Esophagus squamous epithelium (tissue), 4 donors: ENCODE data around the gene CH25H.

Experiments used
- POLR2A ChIP-seq, 4 donors: fragments of 450-650 bp; IDR thresholded peaks; one replicate each; pipeline ENCODE4 v1.6.1; 2017; ENCODE audit warnings: antibody characterized with exemption in 4 of 4, mild to moderate bottlenecking in 4 of 4, moderate library complexity in 3 of 4
- TF ChIP-seq, protein P1 (sequence below), 6 experiments: fragments of 450-650 bp in 4 of 6; fragments of 200-600 bp in 2 of 6; sonication (generic) in 2 of 6; IDR thresholded peaks; one replicate each; pipeline ENCODE4 v1.5.1; 2016 to 2019; ENCODE audit warnings: antibody characterized with exemption in 6 of 6, mild to moderate bottlenecking in 4 of 6, moderate library complexity in 4 of 6

DNA sequence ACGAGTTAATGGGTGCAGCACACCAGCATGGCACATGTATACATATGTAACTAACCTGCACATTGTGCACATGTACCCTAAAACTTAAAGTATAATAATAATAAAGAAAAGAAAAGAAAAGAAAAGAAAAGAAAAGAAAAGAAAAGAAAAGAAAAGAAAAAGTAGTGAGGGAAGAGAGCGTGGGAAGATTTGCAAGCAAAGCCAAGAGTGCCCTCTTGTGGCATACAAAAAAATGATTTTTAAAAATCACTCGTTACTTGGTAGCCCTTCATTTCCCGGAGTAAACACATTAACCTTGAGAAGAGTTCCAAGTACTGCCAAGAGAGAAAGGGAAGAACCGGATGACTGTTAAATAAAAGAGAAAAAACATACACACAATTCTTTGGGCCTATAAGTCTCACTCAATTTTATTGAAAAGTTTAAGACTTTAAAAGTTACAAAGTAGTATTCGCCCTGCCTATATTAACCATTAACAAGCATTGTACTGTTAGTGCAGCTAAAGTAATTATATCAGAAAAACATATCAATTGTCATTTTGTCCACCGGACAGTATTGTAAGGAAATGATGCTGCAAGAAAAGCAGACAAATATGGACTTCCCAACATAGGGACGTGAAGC is 6.2 kb upstream of the CH25H start:
- TF ChIP-seq, protein P1, sequence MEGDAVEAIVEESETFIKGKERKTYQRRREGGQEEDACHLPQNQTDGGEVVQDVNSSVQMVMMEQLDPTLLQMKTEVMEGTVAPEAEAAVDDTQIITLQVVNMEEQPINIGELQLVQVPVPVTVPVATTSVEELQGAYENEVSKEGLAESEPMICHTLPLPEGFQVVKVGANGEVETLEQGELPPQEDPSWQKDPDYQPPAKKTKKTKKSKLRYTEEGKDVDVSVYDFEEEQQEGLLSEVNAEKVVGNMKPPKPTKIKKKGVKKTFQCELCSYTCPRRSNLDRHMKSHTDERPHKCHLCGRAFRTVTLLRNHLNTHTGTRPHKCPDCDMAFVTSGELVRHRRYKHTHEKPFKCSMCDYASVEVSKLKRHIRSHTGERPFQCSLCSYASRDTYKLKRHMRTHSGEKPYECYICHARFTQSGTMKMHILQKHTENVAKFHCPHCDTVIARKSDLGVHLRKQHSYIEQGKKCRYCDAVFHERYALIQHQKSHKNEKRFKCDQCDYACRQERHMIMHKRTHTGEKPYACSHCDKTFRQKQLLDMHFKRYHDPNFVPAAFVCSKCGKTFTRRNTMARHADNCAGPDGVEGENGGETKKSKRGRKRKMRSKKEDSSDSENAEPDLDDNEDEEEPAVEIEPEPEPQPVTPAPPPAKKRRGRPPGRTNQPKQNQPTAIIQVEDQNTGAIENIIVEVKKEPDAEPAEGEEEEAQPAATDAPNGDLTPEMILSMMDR (IDR thresholded peaks at IDR 0.05): peak; percentile 54 to 78 (median 66)
- no peak for TF ChIP-seq POLR2A (IDR thresholded peaks at IDR 0.05)
